Stimulated activated CD4-positive, alpha-beta T cell treated with anti-CD3 and anti-CD28 coated beads, Interleukin-15, amount 100 ng/mL, for 48 hours (primary cell): Measurements from ENCODE around the gene MRNIP.

Source experiments
- DNase-seq, 2 donors: peaks; one replicate each; pipeline ENCODE4 v3.0.0-alpha.2; 2020; ENCODE audit warnings: low read depth in 2 of 2

MRNIP gene

DNA sequence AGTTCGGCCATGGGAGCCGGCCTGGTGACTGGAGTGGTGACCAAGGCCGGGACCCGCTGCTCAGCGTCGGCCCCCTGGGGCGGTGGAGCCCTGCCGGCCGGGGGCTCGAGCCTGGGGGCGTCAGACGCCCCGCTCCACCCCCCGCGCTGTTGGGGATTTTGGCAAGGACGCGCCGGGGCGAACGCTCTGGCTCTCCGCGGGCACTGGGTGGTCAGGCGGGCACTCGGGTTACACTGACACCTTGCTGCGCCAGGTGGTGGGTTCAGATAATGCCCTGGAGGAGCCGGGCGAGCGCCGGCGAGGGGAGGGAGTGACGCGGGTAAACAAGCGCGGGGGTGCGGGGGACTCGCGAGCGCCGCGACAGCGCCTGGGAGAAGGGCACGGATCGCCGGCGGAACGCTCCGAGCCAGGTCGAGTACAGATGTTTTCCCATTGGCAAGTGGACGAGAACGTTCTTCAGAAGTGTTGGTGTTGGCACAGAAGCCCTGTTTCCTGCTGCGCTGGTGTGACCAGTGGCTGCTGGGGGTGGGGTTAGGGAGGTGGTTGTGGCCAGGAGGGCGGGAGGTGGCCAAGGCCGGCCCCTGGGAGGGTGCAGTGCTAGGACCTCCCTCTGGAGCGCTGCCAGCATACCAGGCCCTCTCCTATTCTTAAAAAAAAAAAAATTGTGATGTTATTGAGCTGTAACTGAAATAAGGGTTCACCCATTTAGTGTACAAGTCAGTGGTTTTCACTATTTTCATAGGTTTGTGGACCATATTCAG, 37.1 kb downstream of the MRNIP start:
- DNase-seq, result peak; percentile 77 to 79

- DNase-seq, result peak in 1 of 2 donors; percentile 71
Measured at GRCh38 chr5:179820483-179821297, 37.9 kb downstream of the MRNIP start, which contains the start of gene SQSTM1. Gene SQSTM1, plus strand, starts transcription at chr5:179820905. Its CDS starts 32 bp downstream, at chr5:179820937.

- no peak for DNase-seq
Measured at GRCh38 chr5:179820127-179820482, 38.5 kb downstream of the MRNIP start.

GRCh38 chr5:179819296-179820126, 39.1 kb downstream of the MRNIP start:
- no peak for DNase-seq

- peak in 1 of 2 donors; percentile 70 for DNase-seq
Measured at GRCh38 chr5:179818746-179819295, 39.8 kb downstream of the MRNIP start.

- no peak for DNase-seq
Measured at GRCh38 chr5:179817890-179818745, 40.5 kb downstream of the MRNIP start.

GRCh38 chr5:179817470-179817840, 41.2 kb downstream of the MRNIP start:
- no peak for DNase-seq

GRCh38 chr5:179816796-179817469, 41.7 kb downstream of the MRNIP start:
- no peak for DNase-seq

- no peak for DNase-seq
Measured at GRCh38 chr5:179816401-179816795, 42.2 kb downstream of the MRNIP start.

GRCh38 chr5:179815491-179816249, 42.9 kb downstream of the MRNIP start:
- no peak for DNase-seq

DNA sequence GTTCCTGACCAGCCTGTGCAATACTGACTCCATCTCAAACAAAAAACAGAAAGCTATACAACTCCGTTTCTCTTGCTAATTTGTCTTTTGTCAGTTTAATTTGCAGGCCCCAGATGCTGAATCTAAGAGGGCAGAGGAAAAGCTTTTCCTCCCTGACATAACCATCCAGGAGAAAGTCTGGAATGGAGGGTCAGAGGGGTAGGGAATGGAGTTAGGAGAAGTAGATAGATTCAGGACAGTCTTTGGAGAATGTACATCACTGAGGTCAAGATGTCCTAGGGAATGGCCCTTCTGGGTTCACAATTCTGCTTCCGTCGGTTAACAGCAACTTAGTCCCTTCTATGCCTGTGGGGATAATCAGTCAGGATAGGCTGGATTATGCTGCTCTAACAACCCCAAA, 44.5 kb downstream of the MRNIP start:
- no peak for DNase-seq

- DNase-seq, result no peak
Measured at GRCh38 chr5:179812997-179813607, 45.5 kb downstream of the MRNIP start.

GRCh38 chr5:179812135-179812825, 46.3 kb downstream of the MRNIP start:
- no peak for DNase-seq

GRCh38 chr5:179806250-179807048, 52.2 kb downstream of the MRNIP start, which contains the start of gene MGAT4B:
Gene MGAT4B, minus strand, starts transcription at chr5:179806866. Its CDS starts 283 bp downstream, at chr5:179806583.
- peak in 1 of 2 donors; percentile 52 for DNase-seq

DNA sequence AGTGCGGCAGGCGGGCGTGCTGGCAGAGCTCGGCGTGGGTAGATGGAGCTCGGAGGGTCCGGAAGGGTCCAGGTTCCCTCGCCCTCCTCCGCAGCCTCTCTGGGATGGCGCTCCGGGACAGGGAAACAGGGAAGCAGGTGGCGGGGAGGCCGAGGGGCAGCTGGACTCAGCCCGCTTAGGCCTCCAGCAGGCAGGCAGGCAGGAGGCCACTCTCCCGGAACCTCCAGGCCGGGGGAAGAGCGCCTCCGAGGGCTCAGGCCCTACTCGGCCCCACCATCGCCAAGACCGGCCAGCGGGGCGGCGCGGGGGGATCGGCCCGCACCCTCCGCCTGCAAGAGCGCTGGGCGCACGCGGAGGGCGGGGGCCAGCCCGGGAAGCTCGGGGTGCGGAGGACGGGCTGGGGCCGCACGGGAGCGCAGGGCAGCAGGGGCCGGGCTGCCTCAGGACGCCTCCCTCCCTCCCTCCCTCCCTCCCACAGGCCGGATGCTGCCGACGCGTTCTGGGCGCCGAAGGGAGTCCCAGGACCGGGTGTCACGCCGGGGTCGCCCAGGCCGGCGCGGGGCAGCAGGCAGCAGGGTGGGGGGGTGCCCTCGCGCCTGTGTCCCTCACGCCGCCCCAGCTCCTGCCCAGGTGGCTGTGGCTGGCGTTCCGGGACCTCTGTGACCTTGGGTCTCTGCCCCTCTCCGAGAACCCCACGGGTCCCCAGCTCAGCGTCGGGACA, 52.9 kb downstream of the MRNIP start:
- DNase-seq, result no peak

DNA sequence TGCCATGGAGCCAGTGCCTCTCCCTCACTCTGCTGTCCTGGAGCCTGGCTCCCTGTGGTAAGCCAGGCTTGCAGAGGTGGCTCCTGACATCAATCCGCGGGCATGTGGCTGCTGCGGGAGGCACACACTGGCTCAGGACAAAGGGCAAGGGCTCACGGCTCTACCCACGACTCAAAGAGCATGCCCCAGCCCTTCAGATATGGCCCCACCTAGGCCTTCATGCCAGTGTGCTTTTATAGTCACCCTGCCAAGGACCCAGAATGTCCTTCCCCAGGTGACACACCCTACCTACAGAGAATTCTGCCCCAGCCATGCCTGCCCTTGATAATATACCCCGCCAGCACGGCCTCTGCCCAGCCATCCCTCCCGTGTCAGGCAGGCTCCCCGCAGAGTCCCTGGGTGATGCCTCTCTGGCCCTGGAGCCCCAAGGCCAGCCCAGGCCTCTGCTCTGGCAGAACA, 53.5 kb downstream of the MRNIP start:
- no peak for DNase-seq

DNA sequence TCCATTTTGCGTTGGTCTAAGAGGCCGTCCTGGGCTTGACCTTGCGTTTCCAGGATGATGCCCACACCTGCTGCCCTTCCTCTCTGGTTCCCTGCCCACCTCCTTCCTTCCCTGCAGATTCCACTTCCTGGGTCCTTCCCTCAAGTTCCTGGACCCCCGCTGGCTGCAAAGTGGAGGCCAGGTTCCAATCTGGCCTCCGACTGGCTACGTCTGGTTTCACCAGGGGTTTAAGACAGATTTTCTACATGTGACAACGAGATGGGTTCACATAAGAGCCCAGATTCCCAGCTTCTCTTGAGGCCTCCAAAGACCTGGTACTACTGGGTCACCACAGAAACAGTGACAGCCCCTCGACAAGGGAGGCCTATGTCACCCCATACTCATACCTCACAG, 54.1 kb downstream of the MRNIP start:
- DNase-seq, result no peak
